T-helper 9 cell (primary cell): Measurements from ENCODE around the gene CIB2.

Experiments
- DNase-seq: peaks from one replicate; pipeline ENCODE4 v3.0.0-alpha.2; 2020

The CIB2 gene

GRCh38 chr15:78149068-78149804, 18.0 kb upstream of the CIB2 start, which contains the start of gene IDH3A:
IDH3A (plus strand) TSS chr15:78149362; CDS start chr15:78149404, 42 bp downstream.
- DNase-seq, result peak; percentile 100

- DNase-seq, result no peak
These were observed 17.3 kb upstream of the CIB2 start for GRCh38 chr15:78148392-78149067.

DNA sequence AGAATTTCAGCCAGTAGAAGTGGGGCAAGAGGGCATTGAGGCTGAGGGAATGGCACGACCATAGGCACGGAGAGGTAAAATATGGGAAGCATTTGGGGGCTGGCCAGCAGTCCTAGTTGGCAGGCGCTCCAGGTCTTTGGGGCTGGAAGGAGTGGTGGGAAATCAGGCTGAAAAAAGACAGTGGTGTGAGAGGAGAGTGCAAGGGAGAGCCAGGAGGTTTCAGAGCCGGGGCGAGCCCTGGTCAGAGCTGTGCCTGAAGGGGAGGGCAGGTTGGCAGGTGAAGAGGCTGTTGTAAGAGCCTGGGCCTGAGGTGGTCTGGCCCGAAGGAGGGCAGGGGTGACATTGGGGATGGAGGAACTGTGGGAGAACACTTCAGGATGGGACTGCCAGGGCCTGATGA, 16.3 kb upstream of the CIB2 start:
- DNase-seq, result no peak

GRCh38 chr15:78146425-78147154, 15.3 kb upstream of the CIB2 start:
- DNase-seq, result no peak

GRCh38 chr15:78142332-78142731, 11.1 kb upstream of the CIB2 start:
- DNase-seq, result no peak

- no peak for DNase-seq
These were observed 9.0 kb upstream of the CIB2 start for GRCh38 chr15:78140292-78140691.

DNA sequence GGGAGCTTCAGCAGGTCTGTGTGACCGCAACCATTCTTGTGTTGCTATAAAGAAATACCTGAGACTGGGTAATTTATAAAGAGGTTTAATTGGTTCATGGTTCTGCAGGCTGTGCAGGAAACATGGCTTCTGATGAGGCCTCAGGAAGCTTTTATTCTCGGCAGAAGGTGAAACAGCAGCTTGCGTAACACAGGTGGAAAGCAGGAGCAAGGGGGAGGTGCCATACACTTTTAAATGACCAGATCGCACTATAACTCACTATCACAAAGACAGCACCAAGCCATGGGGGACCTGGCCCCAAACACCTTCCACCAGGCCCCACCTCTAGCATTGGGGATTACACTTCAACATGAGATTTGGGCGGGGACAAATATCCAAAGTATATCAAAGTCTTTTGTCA, 8.3 kb upstream of the CIB2 start:
- DNase-seq, result no peak

DNA sequence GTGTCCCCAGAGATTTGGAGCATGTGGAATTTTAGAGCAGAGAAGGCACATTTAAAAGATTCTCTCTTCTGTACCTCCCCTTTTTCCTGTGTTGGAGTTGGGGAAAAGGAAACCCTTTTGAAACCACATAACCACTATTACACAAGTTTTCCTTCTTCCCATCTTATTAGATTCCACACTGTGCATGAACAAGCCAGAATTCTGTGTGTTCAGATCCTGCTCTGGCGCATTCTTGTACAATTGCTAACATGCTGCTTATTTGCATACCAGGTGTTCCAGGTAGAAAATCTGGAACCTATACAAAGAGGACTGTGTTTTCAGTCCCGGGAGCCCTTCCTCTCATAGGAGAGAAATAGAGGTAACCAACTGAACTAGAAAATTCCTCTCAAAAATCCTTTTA, 2.6 kb upstream of the CIB2 start:
- no peak for DNase-seq

- peak; percentile 41 for DNase-seq
These were observed 565 bp downstream of the CIB2 start for GRCh38 chr15:78130466-78131294.

GRCh38 chr15:78129751-78130287, 1.4 kb downstream of the CIB2 start:
- no peak for DNase-seq

GRCh38 chr15:78129077-78129750, 2.0 kb downstream of the CIB2 start:
- no peak for DNase-seq

- DNase-seq, result no peak
These were observed 3.4 kb downstream of the CIB2 start for GRCh38 chr15:78127882-78128281.

DNA sequence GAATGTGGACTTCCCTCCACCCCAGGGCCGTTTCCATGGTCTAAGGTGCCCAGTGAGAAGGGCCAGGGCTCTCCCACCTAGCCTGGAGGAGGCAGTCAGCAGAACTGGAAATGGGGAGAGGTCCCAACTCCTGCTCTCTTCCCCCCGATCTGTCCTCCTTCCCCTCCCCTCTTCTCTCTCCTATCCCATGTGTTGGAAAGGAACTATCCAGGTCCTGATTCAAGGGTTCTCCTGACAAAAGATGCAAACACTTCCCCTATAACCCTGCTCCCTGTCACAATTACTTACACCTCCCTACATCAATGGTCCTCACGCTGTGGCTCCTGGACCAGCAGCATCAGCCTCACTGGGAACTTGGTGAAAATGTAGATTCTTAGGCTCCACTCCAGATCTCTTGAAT, 6.0 kb downstream of the CIB2 start:
- no peak for DNase-seq

DNA sequence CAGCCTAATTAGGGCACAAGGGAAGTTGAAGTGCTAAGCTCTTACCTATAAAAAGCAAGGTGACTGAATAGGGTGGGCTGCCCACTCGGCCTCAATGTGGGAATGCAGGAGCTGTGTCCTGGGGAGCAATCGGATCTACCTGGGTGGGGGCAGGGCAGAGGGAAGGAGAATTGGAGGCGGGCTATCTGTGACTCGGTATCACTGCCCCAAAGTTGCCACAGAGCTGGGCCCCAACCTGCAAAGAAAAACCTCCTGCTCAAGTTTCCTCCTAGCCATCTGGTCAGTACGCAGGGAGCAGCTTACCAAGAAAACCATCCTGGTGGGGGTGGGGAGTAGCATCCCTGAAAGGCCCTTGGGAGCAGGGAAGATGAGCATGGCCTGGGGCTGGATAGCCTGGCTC, 10.7 kb downstream of the CIB2 start:
- no peak for DNase-seq

DNA sequence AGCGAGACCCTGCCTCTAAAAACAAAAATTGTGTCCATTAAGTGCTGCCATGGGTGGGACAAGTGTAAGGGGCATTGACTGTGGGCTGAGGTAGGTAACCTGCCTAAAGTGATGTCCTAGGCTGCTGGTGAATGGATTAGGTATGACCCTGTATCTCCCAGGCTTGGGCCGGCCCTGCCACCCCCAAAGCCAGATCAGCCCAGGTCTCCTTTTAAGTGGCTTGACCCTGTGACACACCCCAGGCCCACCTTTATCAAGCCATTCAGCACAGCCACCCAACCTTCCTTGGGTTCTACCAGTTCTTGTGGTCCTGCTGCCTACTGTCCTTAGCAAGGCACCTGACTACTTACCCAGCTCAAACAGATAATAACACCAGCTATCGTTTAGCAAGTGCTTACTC, 18.7 kb downstream of the CIB2 start:
- DNase-seq, result no peak

- DNase-seq, result no peak
These were observed 19.5 kb downstream of the CIB2 start for GRCh38 chr15:78111788-78112187.

GRCh38 chr15:78110916-78111475, 20.2 kb downstream of the CIB2 start:
- DNase-seq, result no peak

DNA sequence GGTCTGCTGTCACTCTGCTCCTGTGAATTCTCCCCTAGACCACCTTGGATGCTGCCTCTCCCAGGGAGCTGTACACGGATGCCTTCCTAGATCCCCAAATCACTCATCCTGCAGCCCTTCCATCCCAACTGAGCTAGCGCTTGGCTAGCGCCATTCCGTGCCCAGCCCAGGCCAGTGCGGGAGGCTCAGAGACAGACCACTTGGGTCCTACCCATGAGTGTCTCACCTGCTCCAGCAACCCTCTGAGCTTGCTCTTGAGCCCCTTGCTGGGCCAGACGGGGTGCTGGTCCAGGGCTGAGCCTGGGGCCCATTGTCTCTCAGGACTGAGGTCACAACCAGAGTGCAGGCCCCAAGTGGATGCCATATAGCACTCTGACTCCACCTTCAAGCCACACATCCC, 21.1 kb downstream of the CIB2 start:
- DNase-seq, result no peak

DNA sequence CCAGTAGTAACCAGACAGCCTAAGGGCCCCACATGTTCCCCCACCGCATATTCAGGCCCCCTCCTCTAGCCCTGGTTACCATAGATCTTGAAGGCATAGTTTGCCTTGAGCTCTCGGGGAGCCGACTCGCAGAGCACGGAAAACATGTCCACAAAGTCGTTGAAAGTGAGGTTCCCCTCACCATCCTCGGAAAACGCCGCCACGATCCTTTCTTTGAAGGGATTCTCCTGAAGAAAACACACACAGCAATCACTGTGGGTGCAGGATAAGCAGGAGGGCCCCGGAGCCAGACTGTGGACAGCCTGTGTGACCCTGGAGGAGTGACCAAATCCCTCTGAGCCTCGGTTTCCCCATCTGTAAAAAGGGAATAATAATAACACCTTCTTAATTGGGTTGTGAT, 22.1 kb downstream of the CIB2 start:
- DNase-seq, result no peak

DNA sequence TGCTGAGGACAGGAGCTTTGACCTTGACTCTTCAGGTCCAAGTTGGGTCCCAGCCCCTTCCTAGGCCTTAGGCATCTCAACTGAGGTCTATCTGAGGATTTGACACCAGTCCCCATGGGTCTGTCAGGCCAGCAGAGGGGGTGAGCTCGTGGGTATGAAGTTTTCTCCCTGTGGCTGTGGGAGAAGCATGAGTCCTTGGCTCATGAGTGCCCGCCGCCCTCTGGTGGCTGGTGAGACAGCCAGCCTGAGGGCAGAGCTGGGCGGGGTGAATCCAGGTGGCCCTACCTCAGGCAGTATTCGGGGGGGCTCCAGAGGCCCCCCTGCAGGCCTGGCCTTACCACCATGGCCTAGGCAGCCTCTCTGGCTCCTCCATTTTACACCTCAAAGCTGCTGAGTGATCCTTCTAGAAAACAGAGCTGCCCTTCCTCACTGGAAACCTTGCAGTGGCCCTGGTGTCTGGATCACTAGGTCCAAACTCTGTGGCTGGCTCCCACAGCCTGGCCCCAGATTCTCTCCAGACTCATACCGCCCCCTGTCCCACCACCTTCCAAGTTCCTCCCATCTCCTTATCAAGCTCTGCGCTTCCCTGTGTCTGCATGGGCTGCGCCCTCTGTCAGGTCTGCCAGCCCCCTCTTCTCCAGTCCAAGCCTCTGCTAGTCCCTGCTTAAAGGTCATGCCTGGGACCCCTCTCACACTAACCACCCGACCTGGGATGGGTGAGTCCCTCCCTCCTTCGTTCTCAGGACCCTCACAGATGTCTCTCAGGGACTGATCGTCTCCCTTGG, 22.8 kb downstream of the CIB2 start:
- DNase-seq, result peak; percentile 78

DNA sequence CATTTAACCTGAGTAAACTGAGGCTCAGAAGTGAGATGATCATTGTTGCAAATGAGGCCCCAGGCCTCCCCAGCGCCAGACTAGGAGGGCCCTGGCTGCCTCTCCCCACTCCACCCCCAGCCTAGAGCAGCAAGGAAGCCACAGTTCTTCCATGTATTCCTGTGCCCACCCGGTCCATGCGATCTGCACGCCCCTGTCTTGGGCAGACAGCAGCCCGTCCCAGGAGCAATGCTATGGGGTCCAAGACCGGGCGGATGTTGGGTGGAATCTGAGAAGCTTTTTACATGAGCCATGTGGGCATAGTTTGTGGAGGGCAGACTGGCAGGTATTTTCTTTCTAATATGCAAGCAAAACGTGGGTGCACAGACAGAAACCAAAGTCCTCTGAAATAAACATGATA, 23.8 kb downstream of the CIB2 start:
- DNase-seq, result no peak
